Measurements from ENCODE around the gene NPVF. TPM values are rescaled to one million over a fixed set of nuclear protein-coding genes. Genes with fewer than 3 reads are reported as not detected.

The NPVF gene
- total and polyA plus RNA-seq, 2 of the 4 experiments (the other 2 are of a cell fraction), result not detected

DNA sequence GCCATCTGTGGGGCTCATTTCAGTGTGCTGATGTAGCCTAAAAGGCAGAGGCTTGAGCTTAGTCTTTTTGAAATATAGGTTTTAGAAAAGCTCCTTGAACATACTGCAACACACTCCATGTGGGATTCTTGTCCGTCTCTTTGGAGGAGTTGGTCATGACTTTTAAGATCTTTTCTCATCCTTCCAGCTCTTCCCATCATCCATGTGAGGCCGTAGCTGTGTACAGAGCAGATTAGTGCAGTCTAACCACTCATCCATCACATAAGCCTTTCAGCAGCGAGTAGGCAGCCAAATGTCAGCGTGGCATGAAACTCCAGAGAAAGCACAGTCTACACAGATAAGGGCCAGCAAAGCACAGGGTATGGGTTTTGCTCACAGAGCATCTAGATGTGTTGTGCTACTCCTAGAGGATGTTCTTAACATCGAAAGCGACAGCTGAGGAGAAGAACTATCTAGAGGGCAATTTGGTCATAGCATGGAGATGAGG is 28.1 kb upstream of the NPVF start:
- ATAC-seq (ENCODE audit: low read depth) (no peak), DNase-seq (no peak)
- no peak overlapping the region for H3K14ac ChIP-seq (replicated peaks; ENCODE audit: low read depth, low read length)
- no peak overlapping the region for H2AK9ac ChIP-seq (replicated peaks; ENCODE audit: low read depth, low read length, poor library complexity)
- no TSS peak for BruUV-seq (replicated peaks)
- H2BK20ac ChIP-seq (ENCODE audit: low read depth, low read length), result no peak overlapping the region
- no peak overlapping the region for H2AK5ac ChIP-seq (ENCODE audit: low read depth, low read length)
- H3K9me3 ChIP-seq (ENCODE audit: control insufficient read depth, insufficient read depth, low read length), result no peaks in the 10 kb centered on the region
- no peak overlapping the region for H3K4me2 ChIP-seq (ENCODE audit: low read depth, low read length)
- no peak overlapping the region for H4K91ac ChIP-seq (ENCODE audit: insufficient read depth, low read depth, low read length)
- H2BK15ac ChIP-seq (ENCODE audit: low read depth, low read length), result no peak overlapping the region
- CTCF ChIA-PET, result interaction anchor here (0.6 to 1.2 kb wide), 2 partner anchors 134 to 1888 kb away, joined by 3 read pairs; no protein-coding TSS in a partner anchor
- H3K79me1 ChIP-seq (ENCODE audit: low read depth in 1 of 2, low read length in 2 of 2), result no peaks in the 10 kb centered on the region
- H3K4ac ChIP-seq (ENCODE audit: low read depth, low read length), result no peak overlapping the region
- dilution Hi-C loops (cut with HindIII; ENCODE audit: low sequenced_read_pairs, unreplicated experiment) (no loop called here), in situ Hi-C loops (cut with MboI; ENCODE audit: low sequenced_read_pairs) (loop anchor here (5.0 kb wide), 3 partner anchors 131 to 596 kb away; no protein-coding TSS in a partner anchor), intact Hi-C loops (cut with micrococcal nuclease) (loop anchor here (10.0 kb wide), 1 partner anchor 1908 kb away; the partner anchor contains the start of gene HOXA9)
- no peak overlapping the region for H2AFZ ChIP-seq (replicated peaks; ENCODE audit: low read length, poor library complexity)
- H4K20me1 ChIP-seq (ENCODE audit: insufficient read depth, low read length), result no peaks in the 10 kb centered on the region
- POLR2A ChIA-PET (ENCODE audit: unreplicated experiment), result no interaction called here
- TF ChIP-seq RFX5 (IDR thresholded peaks at IDR 0.05; ENCODE audit: low read depth, low read length) (no peak), RCOR1 (IDR thresholded peaks at IDR 0.05; ENCODE audit: insufficient replicate concordance, low read length) (no peak), SMC3 (IDR thresholded peaks at IDR 0.05; ENCODE audit: low read depth, low read length) (no peak), CEBPB (IDR thresholded peaks at IDR 0.05; ENCODE audit: low read depth, low read length) (no peak), FOS (IDR thresholded peaks at IDR 0.05; ENCODE audit: low read depth, low read length) (no peak), CHD1 (IDR thresholded peaks at IDR 0.05; ENCODE audit: low read depth, low read length) (no peak), POLR2A (IDR thresholded peaks at IDR 0.05; ENCODE audit: low read depth, low read length) (no peak), RAD21 (IDR thresholded peaks at IDR 0.05; ENCODE audit: low read length) (no peak), BHLHE40 (IDR thresholded peaks at IDR 0.05; ENCODE audit: low read depth, low read length) (no peak), MAFK (IDR thresholded peaks at IDR 0.05; ENCODE audit: low read depth, low read length) (no peak), MXI1 (IDR thresholded peaks at IDR 0.05; ENCODE audit: borderline replicate concordance, low read depth, low read length) (no peak), MAZ (IDR thresholded peaks at IDR 0.05; ENCODE audit: borderline replicate concordance, low read depth, low read length) (no peak), NFE2L2 (IDR thresholded peaks at IDR 0.05; ENCODE audit: low read depth, low read length) (no peak)
- TF ChIP-seq, protein P1, sequence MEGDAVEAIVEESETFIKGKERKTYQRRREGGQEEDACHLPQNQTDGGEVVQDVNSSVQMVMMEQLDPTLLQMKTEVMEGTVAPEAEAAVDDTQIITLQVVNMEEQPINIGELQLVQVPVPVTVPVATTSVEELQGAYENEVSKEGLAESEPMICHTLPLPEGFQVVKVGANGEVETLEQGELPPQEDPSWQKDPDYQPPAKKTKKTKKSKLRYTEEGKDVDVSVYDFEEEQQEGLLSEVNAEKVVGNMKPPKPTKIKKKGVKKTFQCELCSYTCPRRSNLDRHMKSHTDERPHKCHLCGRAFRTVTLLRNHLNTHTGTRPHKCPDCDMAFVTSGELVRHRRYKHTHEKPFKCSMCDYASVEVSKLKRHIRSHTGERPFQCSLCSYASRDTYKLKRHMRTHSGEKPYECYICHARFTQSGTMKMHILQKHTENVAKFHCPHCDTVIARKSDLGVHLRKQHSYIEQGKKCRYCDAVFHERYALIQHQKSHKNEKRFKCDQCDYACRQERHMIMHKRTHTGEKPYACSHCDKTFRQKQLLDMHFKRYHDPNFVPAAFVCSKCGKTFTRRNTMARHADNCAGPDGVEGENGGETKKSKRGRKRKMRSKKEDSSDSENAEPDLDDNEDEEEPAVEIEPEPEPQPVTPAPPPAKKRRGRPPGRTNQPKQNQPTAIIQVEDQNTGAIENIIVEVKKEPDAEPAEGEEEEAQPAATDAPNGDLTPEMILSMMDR (conservative IDR thresholded peaks at IDR 0.05; ENCODE audit: low read depth, low read length), result no peak
- TF ChIP-seq, protein P2, sequence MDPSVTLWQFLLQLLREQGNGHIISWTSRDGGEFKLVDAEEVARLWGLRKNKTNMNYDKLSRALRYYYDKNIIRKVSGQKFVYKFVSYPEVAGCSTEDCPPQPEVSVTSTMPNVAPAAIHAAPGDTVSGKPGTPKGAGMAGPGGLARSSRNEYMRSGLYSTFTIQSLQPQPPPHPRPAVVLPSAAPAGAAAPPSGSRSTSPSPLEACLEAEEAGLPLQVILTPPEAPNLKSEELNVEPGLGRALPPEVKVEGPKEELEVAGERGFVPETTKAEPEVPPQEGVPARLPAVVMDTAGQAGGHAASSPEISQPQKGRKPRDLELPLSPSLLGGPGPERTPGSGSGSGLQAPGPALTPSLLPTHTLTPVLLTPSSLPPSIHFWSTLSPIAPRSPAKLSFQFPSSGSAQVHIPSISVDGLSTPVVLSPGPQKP (IDR thresholded peaks at IDR 0.05; ENCODE audit: borderline replicate concordance, low read depth, low read length), result no peak
- TF ChIP-seq, protein P3, sequence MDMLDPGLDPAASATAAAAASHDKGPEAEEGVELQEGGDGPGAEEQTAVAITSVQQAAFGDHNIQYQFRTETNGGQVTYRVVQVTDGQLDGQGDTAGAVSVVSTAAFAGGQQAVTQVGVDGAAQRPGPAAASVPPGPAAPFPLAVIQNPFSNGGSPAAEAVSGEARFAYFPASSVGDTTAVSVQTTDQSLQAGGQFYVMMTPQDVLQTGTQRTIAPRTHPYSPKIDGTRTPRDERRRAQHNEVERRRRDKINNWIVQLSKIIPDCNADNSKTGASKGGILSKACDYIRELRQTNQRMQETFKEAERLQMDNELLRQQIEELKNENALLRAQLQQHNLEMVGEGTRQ (IDR thresholded peaks at IDR 0.05; ENCODE audit: low read depth, low read length), result no peak
- H4K8ac ChIP-seq (ENCODE audit: low read depth in 2 of 2, low read length in 2 of 2), result no peak overlapping the region
- H2BK5ac ChIP-seq (ENCODE audit: low read depth, low read length, poor library complexity, severe bottlenecking), result no peak overlapping the region
- H3K23ac ChIP-seq (ENCODE audit: low read depth, low read length), result no peak overlapping the region
- H3K27me3 ChIP-seq (ENCODE audit: control insufficient read depth, insufficient read depth, low read length), result peaks cover 2% of the 10 kb centered on the region; the same call in 1 of the 2 replicates
- H4K5ac ChIP-seq (ENCODE audit: low read depth, low read length), result no peak overlapping the region
- 50% methylated on average over 2 of the region's 6 CpGs; no CpG with 5 or more reads in 1 of the 2 experiments for WGBS, 2 experiments (ENCODE audit: extremely low coverage in 2 of 2, insufficient read length in 1 of 2)
- H3K4me3 ChIP-seq (ENCODE audit: insufficient read depth, low read depth, low read length), result no peak overlapping the region
- H3K56ac ChIP-seq (ENCODE audit: extremely low read depth, insufficient read depth, low read length), result no peak overlapping the region
- no peak overlapping the region for H3K27ac ChIP-seq (ENCODE audit: insufficient read depth, low read length)
- no peaks in the 10 kb centered on the region for H3K36me3 ChIP-seq (ENCODE audit: control insufficient read depth, insufficient read depth, low read length)
- no peak overlapping the region for H3K9ac ChIP-seq (ENCODE audit: low read depth, low read length)
- no peaks in the 10 kb centered on the region for H3K9me1 ChIP-seq (ENCODE audit: insufficient read depth, low read length)
- H2BK120ac ChIP-seq (ENCODE audit: low read depth, low read length), result no peak overlapping the region
- H3K18ac ChIP-seq (ENCODE audit: low read depth, low read length), result no peak overlapping the region
- H3K4me1 ChIP-seq (ENCODE audit: control insufficient read depth, insufficient read depth, low read length), result no peaks in the 10 kb centered on the region

All from IMR-90 (cell line).